DMS114 treated with DMSO at 0.1 percent for 48 hours (cell line): ENCODE data around the gene RFC2.
"Not testable (repeated sequence)": the region's sequence is repeated elsewhere in the genome, so short reads cannot be mapped to it uniquely, and the experiment has no call there.

ENCODE experiments used
- DNase-seq: peaks from one replicate; lab custom pipeline; 2025; ENCODE audit not compliant: unreplicated experiment; lab: John Stamatoyannopoulos, UW

Gene RFC2

DNA sequence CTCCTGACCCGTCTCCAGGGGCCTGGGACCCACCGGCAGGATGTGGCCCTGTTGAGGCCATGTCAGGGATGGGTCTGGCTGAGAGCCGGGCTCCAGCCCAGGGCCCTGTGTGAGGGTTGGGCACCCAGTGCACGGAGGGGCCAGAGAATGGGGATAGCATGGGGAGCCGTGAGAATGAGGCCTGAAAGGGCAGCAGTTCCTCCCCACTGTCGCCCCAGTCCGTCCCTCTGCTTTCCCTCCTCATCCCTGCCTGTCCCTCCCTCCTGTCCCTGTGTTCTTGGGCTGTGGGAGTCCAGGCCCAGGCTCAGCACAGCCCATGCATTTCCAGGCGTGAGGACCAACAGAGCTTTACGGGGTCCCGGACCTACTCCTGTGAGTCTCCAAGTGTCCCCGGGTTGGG, 34.8 kb downstream of the RFC2 start:
- DNase-seq, result no peak

DNA sequence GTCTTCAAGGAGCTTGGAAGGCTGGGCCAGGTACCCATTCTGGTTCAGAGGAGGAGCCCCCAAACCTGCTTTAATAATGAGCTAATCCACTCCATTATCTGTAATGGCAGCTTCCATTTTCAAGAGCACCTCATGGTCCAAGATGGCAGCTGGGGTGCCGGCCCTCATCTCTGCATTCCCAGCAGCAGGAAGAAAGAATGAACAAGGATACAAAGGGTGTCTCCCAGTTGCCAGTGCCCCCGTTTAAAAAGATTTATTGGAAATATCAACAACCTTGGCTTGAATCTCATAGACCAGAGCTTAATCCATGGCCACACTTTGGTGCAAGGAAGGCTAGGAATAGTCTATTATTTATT, 35.9 kb downstream of the RFC2 start:
- DNase-seq, result no peak

DNA sequence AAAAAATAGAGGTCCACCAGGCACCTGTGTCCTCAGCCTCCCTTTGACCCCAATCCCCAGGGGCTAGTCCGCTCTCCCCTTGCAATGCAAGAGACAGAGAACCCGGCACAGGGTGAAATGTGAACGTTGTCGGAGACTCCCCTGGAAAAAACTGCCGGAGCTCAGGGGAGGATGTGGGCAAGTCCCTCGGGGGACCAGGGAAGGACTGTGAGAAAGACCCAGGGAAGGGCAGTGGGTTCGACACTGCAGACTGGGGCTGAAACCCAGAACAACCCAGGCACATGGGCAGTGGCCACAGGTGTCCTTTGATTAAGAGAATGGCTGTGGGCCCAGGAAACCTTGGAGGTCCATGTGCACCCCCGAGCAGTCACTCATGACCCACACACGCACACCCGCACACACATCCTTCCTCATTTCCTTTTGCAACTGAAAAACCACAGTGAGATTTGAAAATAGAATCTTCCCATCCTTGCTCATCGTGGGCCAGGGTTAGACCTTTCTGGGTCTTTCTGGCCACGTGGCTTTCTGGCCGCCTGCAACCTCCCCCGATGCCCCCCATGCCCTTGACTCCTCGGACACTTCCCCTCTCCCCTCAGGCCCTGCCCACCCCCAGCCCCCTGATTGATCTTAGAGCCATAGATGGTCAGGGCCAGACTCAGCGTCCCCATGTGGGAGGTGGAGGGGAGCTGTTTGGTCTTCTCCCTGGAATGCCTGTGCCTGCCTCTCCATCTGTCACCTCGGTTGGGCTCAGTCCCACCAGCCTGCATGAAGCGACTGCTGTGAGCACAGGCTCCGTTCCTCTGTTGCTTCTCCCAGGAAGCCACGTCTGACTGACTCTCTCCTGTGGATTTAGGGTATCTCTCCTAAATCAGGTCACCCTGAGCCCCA, 36.5 kb downstream of the RFC2 start:
- DNase-seq, result no peak

DNA sequence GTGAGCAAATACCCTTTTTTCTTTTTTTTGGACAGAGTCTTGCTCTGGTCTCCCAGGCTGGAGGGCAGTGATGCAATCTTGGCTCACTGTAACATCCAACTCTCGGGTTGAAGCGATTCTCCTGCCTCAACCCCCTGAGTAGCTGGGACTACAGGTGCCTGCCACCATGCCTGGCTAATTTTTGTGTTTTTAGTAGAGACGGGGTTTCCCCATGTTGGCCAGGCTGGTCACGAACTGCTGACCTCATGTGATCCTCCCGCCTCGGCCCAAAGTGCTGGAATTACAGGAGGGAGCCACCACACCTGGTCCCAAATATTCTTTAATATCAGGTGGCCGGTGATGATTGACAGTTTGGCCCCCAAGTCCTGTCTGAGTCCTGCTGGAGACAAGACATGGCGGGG, 37.8 kb downstream of the RFC2 start:
- no peak for DNase-seq

DNA sequence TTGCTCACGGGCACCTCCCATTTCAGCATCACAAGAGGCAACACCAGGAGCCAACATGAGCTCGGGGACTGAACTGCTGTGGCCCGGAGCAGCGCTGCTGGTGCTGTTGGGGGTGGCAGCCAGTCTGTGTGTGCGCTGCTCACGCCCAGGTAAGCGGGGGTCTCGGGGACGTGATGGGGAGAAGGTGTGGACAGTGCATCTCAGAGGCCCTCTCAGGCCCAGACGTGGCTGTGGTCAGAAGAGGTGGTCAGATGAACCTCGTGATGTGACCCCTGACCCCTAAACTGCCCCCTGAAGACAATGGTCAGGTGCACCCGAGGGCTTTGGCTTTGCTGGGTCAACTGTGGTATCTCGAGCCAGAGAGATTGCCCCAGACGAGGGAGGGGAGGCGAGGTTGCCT, 38.3 kb downstream of the RFC2 start:
- no peak for DNase-seq

DNA sequence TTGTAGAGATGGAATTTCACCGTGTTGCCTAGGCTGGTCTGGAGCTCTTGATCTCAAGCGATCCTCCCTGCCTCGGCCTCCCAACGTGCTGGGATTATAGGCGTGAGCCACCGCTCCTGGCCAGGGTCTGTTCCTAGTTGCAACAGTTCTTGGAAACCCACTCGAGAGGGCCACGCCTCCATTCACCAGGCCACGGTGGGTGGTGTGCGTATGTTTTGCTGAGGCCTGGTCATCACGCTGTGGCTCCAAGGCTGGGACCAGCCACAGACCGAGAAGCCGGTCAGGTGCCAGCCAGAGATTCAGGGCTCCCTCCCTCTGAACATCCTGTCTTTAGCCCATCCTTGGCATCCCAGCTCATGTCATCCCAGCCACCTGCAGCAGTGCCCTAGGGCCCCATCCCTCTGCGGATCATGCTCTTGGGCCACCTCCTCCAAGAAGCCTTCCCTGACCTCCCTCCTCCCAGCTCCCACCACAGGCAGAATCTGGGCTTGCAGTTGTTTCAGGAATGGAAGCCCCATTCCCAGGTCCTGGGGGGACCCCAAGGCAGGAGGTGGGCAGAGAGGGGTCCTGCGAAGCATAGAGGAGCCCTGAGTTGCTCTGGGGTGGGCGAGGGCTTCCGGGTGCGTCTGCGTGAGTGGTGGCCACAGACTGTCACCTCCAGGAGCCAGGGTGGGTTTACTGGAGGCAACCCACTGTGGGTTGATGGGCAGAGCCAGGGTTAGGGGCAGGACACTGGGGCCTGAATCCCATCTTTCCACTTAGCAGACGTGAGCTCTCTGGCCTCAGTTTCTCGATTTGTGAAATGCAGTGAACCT, 39.2 kb downstream of the RFC2 start:
- no peak for DNase-seq

DNA sequence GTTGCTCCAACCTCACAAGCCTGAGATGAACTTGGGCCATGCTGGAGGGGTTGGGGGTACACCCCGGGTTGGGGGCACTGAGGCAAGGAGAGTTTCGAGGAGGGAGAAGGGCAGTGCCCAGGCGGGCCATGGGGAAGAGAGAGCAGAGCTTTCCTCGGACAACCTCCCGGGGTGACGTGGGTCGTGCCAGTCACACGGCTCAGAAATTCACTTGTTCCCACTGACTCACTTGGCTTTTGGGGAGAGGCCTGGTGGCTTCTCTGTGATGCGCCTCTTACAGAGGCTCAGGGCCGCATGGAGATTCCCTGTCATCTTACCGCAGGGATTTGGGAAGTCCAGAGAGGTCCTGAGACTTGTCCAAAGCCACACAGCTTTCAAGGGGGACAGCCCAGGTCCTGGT, 41.5 kb downstream of the RFC2 start:
- DNase-seq, result no peak

DNA sequence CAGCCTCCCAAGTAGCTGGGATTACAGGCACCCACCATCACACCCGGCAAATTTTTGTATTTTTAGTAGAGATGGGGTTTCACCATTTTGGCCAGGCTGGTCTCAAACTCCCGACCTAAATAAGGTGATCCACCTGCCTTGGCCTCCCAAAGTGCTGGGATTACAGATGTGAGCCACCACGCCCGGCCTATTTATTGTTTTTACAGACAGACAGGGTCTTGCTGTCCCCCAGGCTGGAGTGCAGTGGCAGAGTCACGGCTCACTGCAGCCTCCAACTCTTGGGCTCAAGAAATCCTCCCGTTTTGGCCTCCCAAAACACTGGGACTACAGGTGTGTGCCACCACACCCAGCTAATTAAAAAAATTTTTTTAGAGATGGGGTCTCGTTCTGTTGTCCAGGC, 46.0 kb downstream of the RFC2 start:
- not testable (repeated sequence) for DNase-seq

DNA sequence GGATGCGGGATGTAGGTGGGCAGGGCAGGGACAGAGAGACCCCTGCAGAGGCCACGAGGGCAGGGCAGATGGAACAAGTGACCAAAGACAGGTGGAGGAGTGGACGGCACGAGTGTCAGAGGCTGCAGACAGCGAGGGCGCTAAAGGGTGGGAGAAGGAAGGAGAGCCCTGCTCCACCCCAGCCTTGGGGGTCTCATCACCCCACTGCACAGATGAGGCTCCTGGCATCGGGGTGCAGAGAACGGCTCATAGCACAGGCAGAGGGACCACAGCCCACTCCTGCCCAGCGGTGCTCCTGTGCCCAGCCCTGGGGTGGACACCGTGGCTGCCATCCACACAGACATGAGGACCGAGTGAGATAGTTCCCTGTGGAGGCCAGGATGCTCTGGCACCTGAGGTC, 46.6 kb downstream of the RFC2 start:
- no peak for DNase-seq

DNA sequence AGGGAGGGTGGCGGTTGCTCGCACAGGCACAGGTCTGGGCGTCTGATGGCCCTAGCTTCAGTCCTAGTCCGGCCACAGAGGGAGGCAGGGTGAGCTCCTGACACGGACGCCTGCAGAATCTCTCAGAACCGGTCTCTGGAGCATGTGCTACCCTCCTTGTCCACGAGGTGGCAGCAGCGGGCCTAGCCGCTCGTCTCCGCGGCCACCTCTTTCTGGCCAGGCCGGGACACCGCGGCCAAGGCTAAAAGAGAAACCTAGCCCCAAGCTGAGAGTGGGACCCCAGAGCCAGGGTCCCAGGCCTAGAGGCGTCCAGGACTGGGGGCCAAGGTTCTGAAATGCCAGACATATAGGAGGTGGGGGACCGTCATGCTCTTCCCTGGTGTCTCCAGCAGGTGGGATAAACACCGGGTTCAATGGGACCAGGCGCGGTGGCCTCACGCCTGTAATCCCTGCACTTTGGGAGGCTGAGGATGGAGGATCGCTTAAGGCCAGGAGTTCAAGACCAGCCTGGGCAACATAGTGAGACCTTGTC, 47.5 kb downstream of the RFC2 start:
- DNase-seq, result peak; percentile 67

DNA sequence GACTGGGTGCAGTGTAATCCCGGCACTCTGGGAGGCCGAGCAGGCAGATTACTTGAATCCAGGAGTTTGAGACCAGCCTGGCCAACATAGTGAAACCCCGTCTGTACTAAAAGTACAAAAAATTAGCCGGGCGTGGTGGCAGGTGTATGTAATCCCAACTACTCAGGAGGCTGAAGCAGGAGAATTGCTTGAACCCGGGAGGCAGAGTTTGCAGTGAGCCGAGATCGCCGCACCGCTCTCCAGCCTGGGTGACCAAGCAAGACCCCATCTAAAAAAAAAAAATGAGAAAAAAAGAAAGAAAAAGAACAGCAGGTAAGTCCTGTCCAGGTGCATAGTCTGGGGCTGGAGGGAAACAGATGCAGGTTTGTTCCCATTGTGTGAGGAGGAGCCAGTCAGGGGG, 48.1 kb downstream of the RFC2 start:
- not testable (repeated sequence) for DNase-seq

DNA sequence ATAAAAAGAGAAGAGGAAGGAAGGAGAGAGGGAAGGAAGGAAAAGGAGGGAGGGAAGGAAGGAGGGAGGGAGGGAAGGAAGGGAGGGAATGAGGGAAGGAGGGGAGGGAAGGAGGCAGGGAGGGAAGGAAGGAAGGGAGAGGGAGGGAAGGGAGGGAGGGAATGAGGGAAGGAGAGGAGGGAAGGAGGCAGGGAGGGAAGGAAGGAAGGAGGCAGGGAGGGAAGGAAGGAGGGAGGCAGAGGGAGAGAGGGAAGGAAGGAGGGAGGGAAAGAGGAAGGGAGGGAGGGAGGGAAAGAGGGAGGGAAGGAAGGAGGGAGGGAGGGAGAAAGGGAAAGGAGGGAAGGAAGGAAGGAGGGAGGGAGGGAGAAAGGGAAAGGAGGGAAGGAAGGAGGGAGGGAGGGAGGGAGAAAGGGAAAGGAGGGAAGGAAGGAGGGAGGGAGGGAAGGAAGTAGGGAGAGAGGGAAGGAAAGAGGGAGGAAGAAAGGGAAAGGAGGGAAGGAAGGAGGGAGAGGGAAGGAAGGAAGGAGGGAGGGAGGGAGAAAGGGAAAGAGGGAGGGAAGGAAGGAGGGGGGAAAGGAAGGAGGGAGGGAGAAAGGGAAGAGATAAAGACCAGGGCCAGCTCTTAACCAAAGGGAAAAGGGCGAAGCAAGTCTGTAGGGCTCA, 50.1 kb downstream of the RFC2 start:
- no peak for DNase-seq

DNA sequence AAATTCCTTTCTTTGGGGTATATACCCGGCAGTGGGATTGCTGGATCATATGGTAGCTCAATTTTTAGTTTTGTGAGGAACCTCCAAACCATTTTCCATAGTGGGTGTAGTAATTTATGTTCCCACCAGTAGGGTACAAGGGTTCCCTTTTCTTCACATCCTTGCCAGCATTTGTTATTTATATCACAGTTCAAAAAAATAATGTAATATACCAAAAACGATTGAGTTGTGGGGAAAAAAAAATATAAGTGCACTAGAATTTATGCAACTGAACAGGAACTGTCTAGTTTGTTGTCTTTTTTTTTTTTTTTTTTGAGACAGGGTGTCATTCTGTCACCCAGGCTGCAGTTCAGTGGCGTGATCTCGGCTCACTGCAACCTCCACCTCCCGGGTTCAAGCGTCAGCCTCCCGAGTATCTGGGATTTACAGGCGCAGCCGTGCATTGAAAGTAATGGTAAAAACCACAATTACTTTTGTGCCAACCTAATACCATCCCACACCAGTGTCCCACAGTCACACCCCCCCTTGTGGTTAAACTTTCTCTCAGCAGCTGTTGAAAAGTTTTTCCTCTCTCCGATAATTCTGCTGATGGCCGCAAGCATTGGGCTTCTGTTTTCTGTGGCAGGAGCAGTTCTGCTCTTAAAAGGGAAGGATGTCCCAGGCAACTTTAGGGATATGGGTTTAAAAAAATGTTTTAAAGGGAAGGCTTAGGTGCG, 51.2 kb downstream of the RFC2 start:
- DNase-seq, result peak; percentile 72

DNA sequence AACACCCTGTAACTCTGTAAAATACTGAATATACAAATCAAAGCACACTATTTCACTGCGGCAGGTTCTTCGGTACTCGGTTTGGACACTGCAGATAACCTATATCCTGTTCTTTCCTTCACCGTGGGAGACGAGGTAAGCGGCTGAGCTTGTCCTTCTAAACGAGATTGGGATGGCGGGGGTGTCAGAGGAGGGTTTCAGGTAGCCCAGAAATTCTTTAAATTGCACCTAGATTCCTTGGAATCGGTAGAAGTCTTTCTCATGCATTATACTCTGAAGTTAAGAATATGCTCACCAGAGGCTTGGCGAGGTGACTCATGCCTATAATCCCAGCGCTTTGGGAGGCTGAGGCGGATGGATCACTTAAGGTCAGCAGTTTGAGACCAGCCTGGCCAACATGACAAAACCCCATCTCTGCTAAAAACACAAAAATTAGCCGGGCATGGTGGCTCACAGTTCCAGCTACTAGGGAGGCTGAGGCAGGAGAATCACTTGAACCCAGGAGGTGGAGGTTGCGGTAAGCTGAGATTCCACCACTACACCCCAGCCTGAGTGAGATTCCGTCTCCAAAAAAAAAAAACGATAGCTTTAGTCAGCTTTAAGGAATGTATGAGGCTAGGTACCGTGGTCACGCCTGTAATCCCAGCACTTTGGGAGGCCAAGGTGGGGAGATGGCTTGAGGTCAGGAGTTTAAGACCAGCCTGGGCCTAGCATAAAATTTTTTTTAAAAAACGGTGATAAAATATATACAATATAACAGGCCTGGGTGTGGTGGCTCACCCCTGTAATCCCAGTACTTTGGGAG, 54.4 kb downstream of the RFC2 start:
- DNase-seq, result no peak

DNA sequence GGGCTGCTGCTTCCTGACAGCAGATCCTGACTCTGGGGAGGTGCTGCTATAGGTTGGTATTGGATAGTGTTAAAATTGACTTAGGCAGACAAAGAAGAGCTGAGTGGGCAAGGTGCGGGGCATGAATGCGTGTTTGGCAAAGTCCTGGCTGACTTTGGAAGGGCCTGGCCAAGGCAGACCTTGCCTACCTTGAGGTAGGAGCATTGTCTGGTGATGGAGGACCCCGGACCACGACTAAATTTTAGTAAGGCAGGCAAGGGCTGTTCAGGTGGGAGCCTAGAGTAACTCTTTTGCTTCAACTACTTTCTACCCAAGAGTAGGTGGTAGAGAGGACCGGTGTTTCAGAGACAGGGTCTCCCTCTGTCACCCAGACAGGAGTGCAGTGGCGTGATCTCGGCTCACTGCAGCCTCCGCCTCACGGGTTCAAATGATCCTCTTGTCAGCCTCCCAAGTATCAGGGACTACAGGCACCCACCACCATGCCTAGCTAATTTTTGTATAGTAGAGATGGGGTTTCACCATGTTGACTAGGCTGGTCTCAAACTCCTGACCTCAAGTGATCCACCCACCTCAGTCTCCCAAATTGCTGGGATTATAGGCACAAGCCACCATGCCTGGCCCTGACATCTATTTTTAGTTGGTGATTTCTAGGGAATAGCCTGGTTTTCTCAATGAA, 56.6 kb downstream of the RFC2 start:
- no peak for DNase-seq

DNA sequence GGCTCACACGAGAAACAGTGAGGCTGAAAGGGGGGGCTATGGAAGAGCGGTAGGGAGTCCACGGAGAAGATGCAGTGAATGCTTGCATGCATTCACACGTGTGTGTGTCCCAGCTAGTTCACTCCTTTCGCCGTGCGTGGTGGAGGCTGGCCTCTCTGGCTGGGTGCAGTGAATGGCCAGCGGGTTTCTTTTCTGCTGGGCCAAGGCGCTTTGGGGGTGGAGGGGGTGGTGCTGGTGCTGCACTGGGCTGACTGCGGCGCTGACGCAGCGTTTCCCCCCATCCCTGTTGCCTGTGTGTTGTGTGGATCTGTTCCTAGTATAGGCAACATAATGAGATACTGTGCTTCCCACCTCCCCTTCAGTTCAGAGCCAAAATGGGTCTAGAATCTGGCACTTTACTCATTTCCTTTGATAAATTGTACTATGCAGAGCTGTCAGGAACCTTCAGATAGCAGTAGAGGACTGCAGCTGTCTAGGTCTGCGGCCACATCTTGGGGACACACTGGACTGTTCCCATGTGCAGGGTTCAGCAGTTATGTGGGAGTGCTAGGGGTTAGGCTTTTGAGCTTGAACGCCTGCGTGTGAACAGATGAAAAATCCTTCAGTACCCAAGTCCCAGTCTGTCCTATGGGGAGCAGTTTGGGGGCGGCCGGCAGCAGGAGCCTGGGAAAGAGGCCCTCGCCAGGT, 58.1 kb downstream of the RFC2 start:
- DNase-seq, result not testable (repeated sequence)

DNA sequence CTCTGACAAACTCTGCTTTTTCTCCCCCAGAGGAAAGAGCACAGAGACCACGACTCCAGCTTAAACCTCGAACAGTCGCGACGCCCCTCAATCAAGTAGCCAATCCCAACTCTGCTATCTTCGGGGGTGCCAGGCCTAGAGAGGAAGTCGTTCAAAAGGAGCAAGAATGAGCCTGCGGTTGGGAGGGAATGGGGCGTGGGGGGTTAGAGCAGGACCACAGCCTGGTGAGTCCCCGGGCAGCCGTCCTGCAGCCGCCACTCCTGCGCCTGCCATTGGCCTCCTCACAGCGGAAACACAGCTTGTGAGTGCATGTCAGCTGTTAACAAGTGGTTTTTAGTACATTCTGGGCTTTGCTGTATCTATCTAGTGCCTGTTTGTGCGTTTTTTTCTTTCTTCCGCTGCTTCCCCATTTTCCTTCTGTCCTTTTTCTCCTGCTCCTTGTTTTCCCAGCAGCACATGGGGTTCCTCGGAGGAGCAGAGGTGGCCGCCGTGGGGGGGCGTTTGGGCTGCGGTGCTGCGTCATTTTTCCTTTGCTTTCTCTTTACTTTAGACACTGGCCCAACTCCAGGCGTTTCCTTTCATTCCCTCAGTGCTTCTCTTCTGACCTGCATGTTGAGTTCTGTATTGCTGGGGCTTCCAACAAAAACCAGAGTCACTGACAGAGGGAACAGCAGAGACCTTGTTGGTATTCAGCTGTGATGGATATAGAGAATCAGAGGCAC, 58.9 kb downstream of the RFC2 start:
- DNase-seq, result not testable (repeated sequence)

DNA sequence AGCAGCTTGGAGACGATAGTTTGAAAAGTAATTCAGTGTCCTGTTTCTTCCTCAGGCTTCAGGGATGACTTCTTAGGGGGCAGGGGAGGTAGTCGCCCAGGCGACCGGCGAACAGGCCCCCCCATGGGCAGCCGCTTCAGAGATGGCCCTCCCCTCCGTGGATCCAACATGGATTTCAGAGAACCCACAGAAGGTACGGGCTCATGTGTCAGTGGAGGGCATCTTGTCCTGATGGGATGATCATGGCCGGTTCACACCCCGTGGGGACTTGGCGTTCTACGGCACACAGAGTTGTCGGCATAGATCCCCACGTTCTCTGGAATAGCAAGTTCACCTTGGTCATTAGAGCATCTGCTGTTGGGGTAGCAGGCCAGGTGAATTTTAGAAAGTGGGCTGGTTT, 59.5 kb downstream of the RFC2 start:
- no peak for DNase-seq
